ENCODE measurements around the gene SETBP1.

- TF ChIP-seq, protein P1, sequence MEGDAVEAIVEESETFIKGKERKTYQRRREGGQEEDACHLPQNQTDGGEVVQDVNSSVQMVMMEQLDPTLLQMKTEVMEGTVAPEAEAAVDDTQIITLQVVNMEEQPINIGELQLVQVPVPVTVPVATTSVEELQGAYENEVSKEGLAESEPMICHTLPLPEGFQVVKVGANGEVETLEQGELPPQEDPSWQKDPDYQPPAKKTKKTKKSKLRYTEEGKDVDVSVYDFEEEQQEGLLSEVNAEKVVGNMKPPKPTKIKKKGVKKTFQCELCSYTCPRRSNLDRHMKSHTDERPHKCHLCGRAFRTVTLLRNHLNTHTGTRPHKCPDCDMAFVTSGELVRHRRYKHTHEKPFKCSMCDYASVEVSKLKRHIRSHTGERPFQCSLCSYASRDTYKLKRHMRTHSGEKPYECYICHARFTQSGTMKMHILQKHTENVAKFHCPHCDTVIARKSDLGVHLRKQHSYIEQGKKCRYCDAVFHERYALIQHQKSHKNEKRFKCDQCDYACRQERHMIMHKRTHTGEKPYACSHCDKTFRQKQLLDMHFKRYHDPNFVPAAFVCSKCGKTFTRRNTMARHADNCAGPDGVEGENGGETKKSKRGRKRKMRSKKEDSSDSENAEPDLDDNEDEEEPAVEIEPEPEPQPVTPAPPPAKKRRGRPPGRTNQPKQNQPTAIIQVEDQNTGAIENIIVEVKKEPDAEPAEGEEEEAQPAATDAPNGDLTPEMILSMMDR (IDR thresholded peaks at IDR 0.05; ENCODE audit: low read depth, low read length, poor library complexity, severe bottlenecking): no peak
- no peak for TF ChIP-seq EZH2phosphoT487 (IDR thresholded peaks at IDR 0.05; ENCODE audit: borderline replicate concordance, low read length)
Measured at GRCh38 chr18:44924785-44925499, 244.3 kb downstream of the SETBP1 start.
